CD4-positive, alpha-beta T cell treated with Interleukin-2 at 100 ng/mL for 4 hours (primary cell): ENCODE data around the gene CYP26A1.

Experiments
- DNase-seq: peaks from one replicate; pipeline ENCODE4 v3.0.0-alpha.2; 2020; ENCODE audit warnings: low spot score

The CYP26A1 gene

GRCh38 chr10:93064874-93065660 is 8.6 kb upstream of the CYP26A1 start:
- no peak for DNase-seq

GRCh38 chr10:93065675-93066543 is 7.8 kb upstream of the CYP26A1 start:
- DNase-seq = no peak

- DNase-seq = no peak
Measured at GRCh38 chr10:93066544-93066913, 7.2 kb upstream of the CYP26A1 start.

- DNase-seq = no peak
Measured at GRCh38 chr10:93067443-93068365, 6.0 kb upstream of the CYP26A1 start.

DNA sequence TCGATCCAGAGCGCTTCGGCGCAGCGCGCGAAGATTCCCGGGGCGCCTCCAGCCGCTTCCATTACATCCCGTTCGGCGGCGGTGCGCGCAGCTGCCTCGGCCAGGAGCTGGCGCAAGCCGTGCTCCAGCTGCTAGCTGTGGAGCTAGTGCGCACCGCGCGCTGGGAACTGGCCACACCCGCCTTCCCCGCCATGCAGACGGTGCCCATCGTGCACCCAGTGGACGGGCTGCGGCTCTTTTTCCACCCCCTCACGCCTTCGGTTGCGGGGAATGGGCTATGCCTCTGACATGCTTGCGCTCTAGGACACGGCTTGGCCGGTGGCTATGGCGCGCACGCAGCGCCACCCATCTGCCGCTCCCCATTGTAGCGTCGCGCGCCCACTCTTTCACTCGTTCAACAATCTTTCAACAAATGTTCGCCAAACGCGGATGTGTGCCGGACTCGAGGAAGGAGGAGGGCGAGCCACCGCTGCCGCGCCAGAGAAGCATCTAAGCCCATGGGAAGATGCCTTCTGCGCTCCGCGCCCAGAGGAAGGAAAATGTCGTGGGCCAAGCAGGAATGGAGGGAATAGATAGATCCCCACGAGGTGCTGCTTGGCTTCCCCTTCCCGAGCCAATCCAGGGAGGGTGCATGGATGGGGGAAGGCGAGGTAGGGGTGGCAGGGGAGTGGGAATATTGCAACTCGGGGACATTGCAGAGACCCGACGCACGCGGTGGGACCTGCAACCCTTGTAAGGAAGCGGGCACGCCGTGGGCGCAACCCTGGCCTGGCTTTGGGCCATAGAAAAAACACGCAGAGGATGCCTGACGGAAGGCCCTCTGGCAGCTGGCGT is 5.1 kb upstream of the CYP26A1 start:
- no peak for DNase-seq

DNA sequence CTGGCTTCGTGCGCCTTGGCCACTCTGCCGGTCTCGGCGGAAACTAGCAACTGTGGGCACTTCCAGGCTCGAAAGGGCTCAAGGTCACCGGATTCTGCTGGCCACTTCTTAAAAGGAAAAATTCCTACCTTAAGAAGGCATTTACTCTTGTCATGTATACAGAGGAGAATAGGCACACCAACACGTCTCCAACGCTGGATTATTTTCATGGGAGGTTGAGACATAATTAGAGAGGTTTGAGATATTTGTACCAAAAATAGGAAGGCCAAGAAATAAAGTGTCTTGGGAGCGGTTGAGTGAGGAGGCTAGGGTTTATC is 4.5 kb upstream of the CYP26A1 start:
- DNase-seq = no peak

- no peak for DNase-seq
Measured at GRCh38 chr10:93070378-93071176, 3.1 kb upstream of the CYP26A1 start.

GRCh38 chr10:93071177-93071472 is 2.6 kb upstream of the CYP26A1 start:
- no peak for DNase-seq

- DNase-seq = no peak
Measured at GRCh38 chr10:93071674-93072224, 1.9 kb upstream of the CYP26A1 start.

DNA sequence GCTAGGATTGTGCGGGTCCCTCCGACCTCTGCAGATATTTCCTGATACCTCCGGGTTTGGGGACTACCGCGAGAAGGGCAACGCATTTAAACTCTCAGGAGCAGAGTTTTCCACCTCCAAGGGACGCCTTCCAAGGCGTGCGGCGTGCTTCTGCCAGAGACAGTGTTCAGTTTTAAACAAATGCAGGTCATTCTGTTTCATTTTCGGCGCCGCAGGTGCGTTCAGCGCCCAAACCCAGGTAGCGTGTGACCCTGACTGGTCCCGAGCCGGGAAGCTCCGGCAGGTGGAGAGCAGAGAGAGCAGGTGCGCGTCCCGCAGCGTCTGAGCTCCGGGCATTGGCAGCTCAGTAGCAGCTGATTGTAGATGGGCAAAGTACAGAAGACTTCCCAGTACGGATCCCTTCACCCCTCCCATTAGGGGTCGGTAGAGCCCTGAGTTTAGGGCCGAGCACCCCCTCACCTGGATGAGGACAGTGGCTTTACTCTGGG is 1.4 kb upstream of the CYP26A1 start:
- no peak for DNase-seq

GRCh38 chr10:93072713-93073538 is 767 bp upstream of the CYP26A1 start:
- DNase-seq = no peak

GRCh38 chr10:93074147-93074596 is 479 bp downstream of the CYP26A1 start:
- DNase-seq = no peak

GRCh38 chr10:93074597-93075368 is 1.1 kb downstream of the CYP26A1 start:
- DNase-seq = no peak

DNA sequence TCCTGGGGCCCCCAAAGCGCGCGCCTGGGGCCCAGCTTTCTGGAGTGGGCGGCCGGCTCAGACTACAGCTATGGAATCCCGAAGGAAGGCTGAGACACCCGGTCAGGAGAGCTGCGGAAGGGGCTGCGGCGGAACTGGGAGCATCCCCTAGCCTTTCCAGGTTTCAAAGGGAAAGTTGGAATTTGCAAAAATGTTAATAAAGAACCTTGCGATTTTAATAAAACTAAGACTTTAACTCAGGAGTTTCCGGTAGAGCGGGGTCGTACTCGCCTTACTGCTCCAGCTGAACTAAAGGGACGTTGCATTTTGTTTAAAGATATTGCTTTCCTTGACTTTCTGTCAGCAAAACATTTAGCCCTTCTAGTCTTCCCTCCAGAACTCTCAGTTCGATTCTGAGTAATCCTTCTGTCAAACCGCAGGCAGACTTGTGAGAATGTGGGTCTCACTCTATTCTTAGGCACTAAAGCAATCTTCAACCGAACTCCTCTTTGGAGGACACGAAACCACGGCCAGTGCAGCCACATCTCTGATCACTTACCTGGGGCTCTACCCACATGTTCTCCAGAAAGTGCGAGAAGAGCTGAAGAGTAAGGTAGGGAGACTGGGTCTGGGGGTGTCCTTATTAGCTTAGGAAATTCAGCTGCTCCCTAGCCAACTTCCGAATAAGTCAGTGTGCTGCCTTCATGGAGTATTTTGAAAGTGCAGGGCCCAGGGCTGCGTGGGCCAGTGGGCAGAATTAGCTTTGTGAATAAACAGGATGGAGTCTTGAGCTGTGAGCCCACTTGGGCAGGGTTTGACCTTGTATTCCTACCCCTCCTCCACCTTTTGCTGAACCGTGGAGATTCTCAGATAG is 1.9 kb downstream of the CYP26A1 start:
- no peak for DNase-seq

DNA sequence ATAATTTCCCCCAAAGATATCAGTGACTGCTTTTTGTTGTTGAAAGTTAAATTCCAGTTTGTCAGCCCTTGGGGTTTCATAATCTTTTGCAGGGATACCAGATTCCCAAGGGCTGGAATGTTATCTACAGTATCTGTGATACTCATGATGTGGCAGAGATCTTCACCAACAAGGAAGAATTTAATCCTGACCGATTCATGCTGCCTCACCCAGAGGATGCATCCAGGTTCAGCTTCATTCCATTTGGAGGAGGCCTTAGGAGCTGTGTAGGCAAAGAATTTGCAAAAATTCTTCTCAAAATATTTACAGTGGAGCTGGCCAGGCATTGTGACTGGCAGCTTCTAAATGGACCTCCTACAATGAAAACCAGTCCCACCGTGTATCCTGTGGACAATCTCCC is 3.2 kb downstream of the CYP26A1 start:
- no peak for DNase-seq

DNA sequence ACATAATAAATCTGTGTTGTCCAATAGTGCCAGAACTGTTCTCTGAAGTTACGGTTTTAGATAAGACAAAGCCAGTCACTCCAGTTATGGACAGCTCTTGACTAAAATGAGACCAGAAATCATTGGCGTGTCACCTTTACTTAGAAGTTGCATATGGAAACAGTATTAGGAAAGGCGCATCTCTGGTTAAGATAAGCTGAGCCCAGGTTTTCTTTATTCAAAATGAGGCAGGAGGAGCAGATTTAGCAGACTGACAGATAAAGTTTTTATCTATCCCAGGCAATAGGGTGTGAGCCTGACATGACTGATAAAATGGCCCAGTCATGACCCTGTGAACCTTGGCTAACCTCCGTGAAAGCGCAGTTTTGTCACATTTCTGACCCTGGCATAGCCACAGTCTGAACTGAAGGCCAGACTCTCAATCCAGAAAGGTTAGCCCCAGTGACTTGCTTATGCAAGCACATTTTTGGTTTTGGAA is 4.2 kb downstream of the CYP26A1 start:
- no peak for DNase-seq

GRCh38 chr10:93079663-93080349 is 6.1 kb downstream of the CYP26A1 start:
- DNase-seq = no peak
